ENCODE measurements around the gene SLC6A17.

SLC6A17 gene

DNA sequence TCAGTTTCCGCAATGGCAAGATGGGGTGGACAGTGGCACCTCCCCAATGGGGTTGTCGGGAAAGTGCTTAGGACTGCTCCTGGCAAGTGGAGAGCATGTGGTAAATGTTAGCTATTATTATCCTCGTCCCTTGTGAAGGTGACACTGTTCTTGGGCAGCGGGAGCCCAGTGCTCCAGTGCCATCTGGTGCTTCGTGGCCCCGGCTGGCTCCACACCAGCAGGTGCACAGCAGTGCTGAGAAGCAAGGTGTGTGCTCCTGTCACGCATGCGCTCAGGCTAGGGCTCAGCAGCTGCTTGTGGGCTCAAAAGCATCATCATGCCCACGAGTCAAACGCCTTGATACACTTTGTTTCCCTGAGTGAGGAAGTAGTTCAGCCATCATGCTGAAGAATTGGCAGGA is 34.9 kb downstream of the SLC6A17 start:
- Histone ChIP-seq H3K27me3 (ENCODE audit: insufficient read depth, low read length, poor library complexity, severe bottlenecking) (no peaks in the 10 kb centered on the region), H3K9ac (ENCODE audit: low read depth, low read length, poor library complexity, severe bottlenecking) (no peak overlapping the region), H3K9me3 (ENCODE audit: insufficient read depth, low read depth, low read length) (no peaks in the 10 kb centered on the region), H3K4me1 (ENCODE audit: insufficient read depth, low read length, poor library complexity, severe bottlenecking) (no peaks in the 10 kb centered on the region), H3K36me3 (ENCODE audit: insufficient read depth, low read length) (no peaks in the 10 kb centered on the region), H3F3A (ENCODE audit: low read depth) (no peaks in the 10 kb centered on the region), H2AFZ (ENCODE audit: low read length) (no peak overlapping the region), H3K9me2 (replicated peaks; ENCODE audit: low read depth, low read length) (no peaks in the 10 kb centered on the region), H3K4me2 (ENCODE audit: low read depth, low read length, poor library complexity, severe bottlenecking) (no peak overlapping the region), H3K79me2 (ENCODE audit: insufficient read depth, low read length) (no peaks in the 10 kb centered on the region), H4K20me1 (ENCODE audit: insufficient read depth, low read length, poor library complexity, severe bottlenecking) (no peaks in the 10 kb centered on the region), H3K4me3 (ENCODE audit: low read length, poor library complexity, severe bottlenecking) (no peak overlapping the region)
- TF ChIP-seq, protein P1, sequence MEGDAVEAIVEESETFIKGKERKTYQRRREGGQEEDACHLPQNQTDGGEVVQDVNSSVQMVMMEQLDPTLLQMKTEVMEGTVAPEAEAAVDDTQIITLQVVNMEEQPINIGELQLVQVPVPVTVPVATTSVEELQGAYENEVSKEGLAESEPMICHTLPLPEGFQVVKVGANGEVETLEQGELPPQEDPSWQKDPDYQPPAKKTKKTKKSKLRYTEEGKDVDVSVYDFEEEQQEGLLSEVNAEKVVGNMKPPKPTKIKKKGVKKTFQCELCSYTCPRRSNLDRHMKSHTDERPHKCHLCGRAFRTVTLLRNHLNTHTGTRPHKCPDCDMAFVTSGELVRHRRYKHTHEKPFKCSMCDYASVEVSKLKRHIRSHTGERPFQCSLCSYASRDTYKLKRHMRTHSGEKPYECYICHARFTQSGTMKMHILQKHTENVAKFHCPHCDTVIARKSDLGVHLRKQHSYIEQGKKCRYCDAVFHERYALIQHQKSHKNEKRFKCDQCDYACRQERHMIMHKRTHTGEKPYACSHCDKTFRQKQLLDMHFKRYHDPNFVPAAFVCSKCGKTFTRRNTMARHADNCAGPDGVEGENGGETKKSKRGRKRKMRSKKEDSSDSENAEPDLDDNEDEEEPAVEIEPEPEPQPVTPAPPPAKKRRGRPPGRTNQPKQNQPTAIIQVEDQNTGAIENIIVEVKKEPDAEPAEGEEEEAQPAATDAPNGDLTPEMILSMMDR (conservative IDR thresholded peaks at IDR 0.05; ENCODE audit: low read length) = no peak
- TF ChIP-seq EZH2phosphoT487 (IDR thresholded peaks at IDR 0.05; ENCODE audit: borderline replicate concordance) = no peak

DNA sequence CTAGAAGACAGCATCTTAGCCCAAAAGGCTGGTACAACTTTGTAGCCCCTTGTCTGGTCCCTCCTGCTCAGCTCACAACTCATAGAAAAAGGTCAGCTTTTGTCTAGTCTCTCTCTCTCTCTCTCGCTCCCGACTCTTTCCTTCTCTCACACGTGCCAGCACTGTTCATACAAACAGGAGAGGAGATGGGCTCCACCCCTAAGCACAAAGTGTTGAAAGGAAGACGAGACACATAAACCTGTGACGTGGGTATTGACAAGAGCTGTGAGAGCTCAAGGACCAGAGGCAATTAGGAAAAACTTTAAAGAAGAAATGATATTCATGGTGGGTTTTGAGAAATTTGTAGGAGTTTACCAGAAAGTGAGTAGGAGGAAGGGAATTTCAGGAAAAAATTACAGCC is 36.3 kb downstream of the SLC6A17 start:
- H3K4me1 ChIP-seq (ENCODE audit: insufficient read depth, low read length, poor library complexity, severe bottlenecking) = no peaks in the 10 kb centered on the region
- no peak overlapping the region for H3K9ac ChIP-seq (ENCODE audit: low read depth, low read length, poor library complexity, severe bottlenecking)
- H3F3A ChIP-seq (ENCODE audit: low read depth) = no peaks in the 10 kb centered on the region
- no peaks in the 10 kb centered on the region for H3K9me3 ChIP-seq (ENCODE audit: insufficient read depth, low read depth, low read length)
- TF ChIP-seq, protein P1 (conservative IDR thresholded peaks at IDR 0.05; ENCODE audit: low read length) = no peak
- TF ChIP-seq EZH2phosphoT487 (IDR thresholded peaks at IDR 0.05; ENCODE audit: borderline replicate concordance) = no peak
- H4K20me1 ChIP-seq (ENCODE audit: insufficient read depth, low read length, poor library complexity, severe bottlenecking) = no peaks in the 10 kb centered on the region
- no peak overlapping the region for H3K4me2 ChIP-seq (ENCODE audit: low read depth, low read length, poor library complexity, severe bottlenecking)
- H3K4me3 ChIP-seq (ENCODE audit: low read length, poor library complexity, severe bottlenecking) = no peak overlapping the region
- H3K27me3 ChIP-seq (ENCODE audit: insufficient read depth, low read length, poor library complexity, severe bottlenecking) = no peaks in the 10 kb centered on the region
- no peaks in the 10 kb centered on the region for H3K9me2 ChIP-seq (replicated peaks; ENCODE audit: low read depth, low read length)
- H3K36me3 ChIP-seq (ENCODE audit: insufficient read depth, low read length) = no peaks in the 10 kb centered on the region
- no peak overlapping the region for H2AFZ ChIP-seq (ENCODE audit: low read length)
- H3K79me2 ChIP-seq (ENCODE audit: insufficient read depth, low read length) = no peaks in the 10 kb centered on the region

DNA sequence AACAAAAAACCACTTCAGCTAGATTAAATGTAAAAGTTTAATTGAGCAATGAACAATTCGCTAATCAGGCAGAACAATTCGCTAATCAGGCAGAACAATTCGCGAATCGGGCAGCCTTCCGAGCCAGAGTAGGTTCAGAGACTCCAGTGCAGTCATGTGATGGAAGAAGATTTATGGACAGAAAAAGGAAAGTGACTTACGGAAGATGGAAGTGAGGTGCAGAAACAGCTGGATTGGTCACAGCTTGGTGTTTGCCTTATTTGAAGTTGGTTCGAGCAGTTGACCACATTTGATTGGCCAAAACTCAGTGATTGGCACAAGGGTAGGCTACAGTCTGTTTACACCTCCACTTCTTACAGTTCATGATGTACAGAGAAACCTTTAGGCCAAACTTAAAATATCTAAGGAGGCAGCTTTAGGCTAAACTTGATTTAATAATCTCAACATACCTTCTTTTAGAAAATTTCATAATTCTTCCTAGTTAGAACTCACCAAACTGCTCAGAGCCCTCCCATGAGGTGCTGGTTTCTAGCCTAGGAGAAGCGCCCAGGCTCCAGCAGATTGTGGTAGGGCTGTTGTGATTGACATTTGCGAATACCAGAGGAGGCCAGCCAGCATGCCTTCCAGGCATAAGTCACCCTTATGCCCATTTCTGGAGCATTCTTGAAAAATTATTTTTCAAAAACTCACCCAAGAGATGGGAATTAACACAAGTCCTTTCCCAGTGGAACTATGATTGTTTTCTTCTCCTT is 37.0 kb downstream of the SLC6A17 start:
- no peaks in the 10 kb centered on the region for H3K9me3 ChIP-seq (ENCODE audit: insufficient read depth, low read depth, low read length)
- no peaks in the 10 kb centered on the region for H3F3A ChIP-seq (ENCODE audit: low read depth)
- no peaks in the 10 kb centered on the region for H3K9me2 ChIP-seq (replicated peaks; ENCODE audit: low read depth, low read length)
- H2AFZ ChIP-seq (ENCODE audit: low read length) = no peak overlapping the region
- no peaks in the 10 kb centered on the region for H3K36me3 ChIP-seq (ENCODE audit: insufficient read depth, low read length)
- no peaks in the 10 kb centered on the region for H3K4me1 ChIP-seq (ENCODE audit: insufficient read depth, low read length, poor library complexity, severe bottlenecking)
- TF ChIP-seq, protein P1 (conservative IDR thresholded peaks at IDR 0.05; ENCODE audit: low read length) = no peak
- no peak for TF ChIP-seq EZH2phosphoT487 (IDR thresholded peaks at IDR 0.05; ENCODE audit: borderline replicate concordance)
- no peaks in the 10 kb centered on the region for H3K27me3 ChIP-seq (ENCODE audit: insufficient read depth, low read length, poor library complexity, severe bottlenecking)
- H3K4me2 ChIP-seq (ENCODE audit: low read depth, low read length, poor library complexity, severe bottlenecking) = no peak overlapping the region
- no peak overlapping the region for H3K4me3 ChIP-seq (ENCODE audit: low read length, poor library complexity, severe bottlenecking)
- no peaks in the 10 kb centered on the region for H4K20me1 ChIP-seq (ENCODE audit: insufficient read depth, low read length, poor library complexity, severe bottlenecking)
- no peak overlapping the region for H3K9ac ChIP-seq (ENCODE audit: low read depth, low read length, poor library complexity, severe bottlenecking)
- H3K79me2 ChIP-seq (ENCODE audit: insufficient read depth, low read length) = no peaks in the 10 kb centered on the region
